ENCODE data around the gene POLR3F.

The POLR3F gene

GRCh38 chr20:18466894-18467730 is at the start of gene POLR3F, which contains the start of gene DZANK1:
Gene POLR3F (plus strand): TSS chr20:18467390. CDS start chr20:18467507, 117 bp downstream.
Gene DZANK1 (minus strand): TSS chr20:18467030. CDS start chr20:18465358, 1,672 bp downstream.
- Histone ChIP-seq H3K27me3 (no peaks in the 10 kb centered on the region), H4K20me1 (peaks cover 0 to 23% (median 0%) of the 10 kb centered on the region in 11 experiments; a peak in 5 of 22 replicates), H3K9ac (peak within 1 kb of the TSS; percentile 76 to 93 (median 87)), H3K9me3 (replicated peaks in 1 of 11) (no peaks in the 10 kb centered on the region), H3K4me3 (peak within 1 kb of the TSS; percentile 84 to 99 (median 90)), H3K36me3 (peaks cover 21 to 35% (median 32%) of the 10 kb centered on the region in 11 experiments), H3K27ac (peak within 1 kb of the TSS; percentile 83 to 96 (median 90)), H3K4me1 (peaks cover 15 to 25% (median 20%) of the 10 kb centered on the region in 10 experiments), H3K4me2 (peak within 1 kb of the TSS; percentile 82 to 97 (median 91))
- no peak for TF ChIP-seq Cebpa-rat (IDR thresholded peaks at IDR 0.05)

GRCh38 chr20:18421608-18422007 is 45.6 kb upstream of the POLR3F start:
- Histone ChIP-seq H4K20me1 (no peaks in the 10 kb centered on the region), H3K9ac (no peak overlapping the region), H3K4me1 (no peaks in the 10 kb centered on the region), H3K27me3 (no peaks in the 10 kb centered on the region), H3K4me2 (no peak overlapping the region), H3K36me3 (no peaks in the 10 kb centered on the region), H3K27ac (no peak overlapping the region), H3K9me3 (replicated peaks in 1 of 11) (no peaks in the 10 kb centered on the region), H3K4me3 (no peak overlapping the region)
- TF ChIP-seq Cebpa-rat (IDR thresholded peaks at IDR 0.05) = no peak

GRCh38 chr20:18427214-18427613 is 40.0 kb upstream of the POLR3F start:
- no peak overlapping the region for H3K27ac ChIP-seq
- TF ChIP-seq Cebpa-rat (IDR thresholded peaks at IDR 0.05) = no peak
- H3K4me3 ChIP-seq = no peak overlapping the region
- no peaks in the 10 kb centered on the region for H4K20me1 ChIP-seq
- no peaks in the 10 kb centered on the region for H3K27me3 ChIP-seq
- no peaks in the 10 kb centered on the region for H3K36me3 ChIP-seq
- H3K9ac ChIP-seq = no peak overlapping the region
- no peaks in the 10 kb centered on the region for H3K9me3 ChIP-seq (replicated peaks in 1 of 11)
- H3K4me1 ChIP-seq = no peaks in the 10 kb centered on the region
- no peak overlapping the region for H3K4me2 ChIP-seq

GRCh38 chr20:18428490-18429173 is 38.6 kb upstream of the POLR3F start:
- TF ChIP-seq Cebpa-rat (IDR thresholded peaks at IDR 0.05) = no peak
- H3K4me1 ChIP-seq = no peaks in the 10 kb centered on the region
- H3K27me3 ChIP-seq = no peaks in the 10 kb centered on the region
- no peak overlapping the region for H3K27ac ChIP-seq
- H3K9me3 ChIP-seq (replicated peaks in 1 of 11) = no peaks in the 10 kb centered on the region
- H3K4me2 ChIP-seq = no peak overlapping the region
- H3K9ac ChIP-seq = no peak overlapping the region
- H3K4me3 ChIP-seq = no peak overlapping the region
- no peaks in the 10 kb centered on the region for H4K20me1 ChIP-seq
- H3K36me3 ChIP-seq = no peaks in the 10 kb centered on the region

GRCh38 chr20:18430172-18430826 is 36.9 kb upstream of the POLR3F start:
- Histone ChIP-seq H3K4me2 (no peak overlapping the region), H3K4me3 (no peak overlapping the region), H3K4me1 (no peaks in the 10 kb centered on the region), H3K36me3 (no peaks in the 10 kb centered on the region), H4K20me1 (no peaks in the 10 kb centered on the region), H3K27ac (no peak overlapping the region), H3K27me3 (no peaks in the 10 kb centered on the region), H3K9ac (no peak overlapping the region), H3K9me3 (replicated peaks in 1 of 11) (no peaks in the 10 kb centered on the region)
- TF ChIP-seq Cebpa-rat (IDR thresholded peaks at IDR 0.05) = no peak

GRCh38 chr20:18431206-18431605 is 36.0 kb upstream of the POLR3F start:
- TF ChIP-seq Cebpa-rat (IDR thresholded peaks at IDR 0.05) = no peak
- no peak overlapping the region for H3K9ac ChIP-seq
- peaks cover 0 to 5% (median 0%) of the 10 kb centered on the region in 11 experiments; a peak in 3 of 22 replicates for H3K9me3 ChIP-seq (replicated peaks in 1 of 11)

GRCh38 chr20:18436847-18437246 is 30.3 kb upstream of the POLR3F start:
- no peaks in the 10 kb centered on the region for H3K36me3 ChIP-seq
- H3K4me1 ChIP-seq = peaks cover 4 to 13% (median 11%) of the 10 kb centered on the region in 10 experiments; a peak in 12 of 20 replicates
- no peak overlapping the region for H3K4me3 ChIP-seq
- H3K4me2 ChIP-seq = peak overlapping the region; percentile 7 to 69 (median 46); a peak in 19 of 22 replicates
- H3K27me3 ChIP-seq = no peaks in the 10 kb centered on the region
- peaks cover 0 to 6% (median 0%) of the 10 kb centered on the region in 11 experiments; a peak in 3 of 22 replicates for H3K9me3 ChIP-seq (replicated peaks in 1 of 11)
- TF ChIP-seq Cebpa-rat (IDR thresholded peaks at IDR 0.05) = no peak
- H3K9ac ChIP-seq = no peak overlapping the region
- peak overlapping the region in 10 of 11 experiments; percentile 15 to 69 (median 57); a peak in 15 of 22 replicates for H3K27ac ChIP-seq
- H4K20me1 ChIP-seq = no peaks in the 10 kb centered on the region

More at GRCh38 chr20:18431206-18431605, 36.0 kb upstream of the POLR3F start:
- Histone ChIP-seq H4K20me1 (no peaks in the 10 kb centered on the region), H3K27ac (no peak overlapping the region), H3K36me3 (no peaks in the 10 kb centered on the region), H3K4me2 (no peak overlapping the region), H3K4me3 (no peak overlapping the region), H3K27me3 (no peaks in the 10 kb centered on the region), H3K4me1 (peaks cover 0 to 5% (median 1%) of the 10 kb centered on the region in 10 experiments; a peak in 8 of 20 replicates)

GRCh38 chr20:18440403-18440802 is 26.8 kb upstream of the POLR3F start:
- H3K4me3 ChIP-seq = no peak overlapping the region

GRCh38 chr20:18443886-18444285 is 23.3 kb upstream of the POLR3F start:
- no peak overlapping the region for H3K27ac ChIP-seq
- H4K20me1 ChIP-seq = no peaks in the 10 kb centered on the region

More at GRCh38 chr20:18440403-18440802, 26.8 kb upstream of the POLR3F start:
- no peak overlapping the region for H3K4me2 ChIP-seq
- H3K4me1 ChIP-seq = peaks cover 4 to 13% (median 11%) of the 10 kb centered on the region in 10 experiments; a peak in 12 of 20 replicates
- H3K27me3 ChIP-seq = no peaks in the 10 kb centered on the region
- no peak for TF ChIP-seq Cebpa-rat (IDR thresholded peaks at IDR 0.05)
- no peak overlapping the region for H3K9ac ChIP-seq
- H3K27ac ChIP-seq = no peak overlapping the region
- H4K20me1 ChIP-seq = no peaks in the 10 kb centered on the region
- H3K9me3 ChIP-seq (replicated peaks in 1 of 11) = peaks cover 0 to 6% (median 0%) of the 10 kb centered on the region in 11 experiments; a peak in 3 of 22 replicates
- H3K36me3 ChIP-seq = no peaks in the 10 kb centered on the region

More at GRCh38 chr20:18443886-18444285, 23.3 kb upstream of the POLR3F start:
- no peak overlapping the region for H3K9ac ChIP-seq
- no peak overlapping the region for H3K4me2 ChIP-seq
- H3K4me1 ChIP-seq = no peaks in the 10 kb centered on the region
- no peaks in the 10 kb centered on the region for H3K9me3 ChIP-seq (replicated peaks in 1 of 11)
- H3K36me3 ChIP-seq = no peaks in the 10 kb centered on the region
- no peaks in the 10 kb centered on the region for H3K27me3 ChIP-seq
- no peak for TF ChIP-seq Cebpa-rat (IDR thresholded peaks at IDR 0.05)
- H3K4me3 ChIP-seq = no peak overlapping the region
